ENCODE data around the gene DUSP7.

Gene DUSP7

DNA sequence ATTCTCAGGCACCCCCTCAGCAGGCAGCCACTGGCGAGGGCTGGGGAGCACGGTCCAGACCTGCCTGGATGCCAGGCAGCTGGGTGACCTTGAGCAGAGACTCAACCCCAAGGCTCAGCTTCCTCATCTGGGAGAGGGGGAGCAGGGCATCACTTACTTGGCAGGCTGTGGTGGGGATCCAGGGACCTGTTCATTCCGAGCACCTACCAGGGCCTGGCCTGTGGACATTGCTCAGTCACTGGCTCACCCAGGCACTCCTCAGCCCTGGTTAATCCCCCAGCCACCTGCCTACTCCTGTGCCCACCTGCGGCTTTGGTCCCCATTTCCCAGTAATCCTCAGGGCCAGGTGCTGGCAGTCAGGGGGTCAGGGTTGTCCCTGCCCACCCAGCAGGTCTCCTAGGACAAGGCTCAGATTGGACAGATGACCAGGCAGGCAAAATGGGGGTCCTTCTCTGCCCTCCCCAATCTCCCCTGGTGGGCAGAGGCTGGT is 51.4 kb downstream of the DUSP7 start:
- DNase-seq, result no peak

- no peak for DNase-seq
Observed at GRCh38 chr3:52004163-52004787, 52.1 kb downstream of the DUSP7 start.

DNA sequence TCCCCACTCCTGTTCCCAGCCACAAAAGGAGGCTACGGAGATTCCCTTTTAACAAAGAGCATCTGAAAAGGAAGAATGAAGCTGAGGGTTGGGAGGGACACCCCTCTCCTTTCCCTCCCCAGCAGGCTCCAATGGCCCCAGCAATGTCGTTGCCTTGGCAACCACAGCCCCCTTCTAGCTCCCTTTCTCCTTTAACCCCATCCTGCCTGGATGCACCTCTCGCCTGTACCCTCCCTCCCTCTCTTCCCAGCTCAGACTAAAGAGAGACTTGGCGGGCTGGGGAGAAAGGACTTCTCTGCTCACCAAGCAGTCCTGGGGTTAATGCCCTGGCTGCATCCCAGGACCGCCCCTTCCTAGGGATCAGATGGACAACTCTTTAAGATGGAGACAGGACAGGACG is 53.6 kb downstream of the DUSP7 start:
- DNase-seq, result no peak

GRCh38 chr3:52001443-52001974 is 54.9 kb downstream of the DUSP7 start:
- DNase-seq, result peak; percentile 65 to 84 (median 75)

DNA sequence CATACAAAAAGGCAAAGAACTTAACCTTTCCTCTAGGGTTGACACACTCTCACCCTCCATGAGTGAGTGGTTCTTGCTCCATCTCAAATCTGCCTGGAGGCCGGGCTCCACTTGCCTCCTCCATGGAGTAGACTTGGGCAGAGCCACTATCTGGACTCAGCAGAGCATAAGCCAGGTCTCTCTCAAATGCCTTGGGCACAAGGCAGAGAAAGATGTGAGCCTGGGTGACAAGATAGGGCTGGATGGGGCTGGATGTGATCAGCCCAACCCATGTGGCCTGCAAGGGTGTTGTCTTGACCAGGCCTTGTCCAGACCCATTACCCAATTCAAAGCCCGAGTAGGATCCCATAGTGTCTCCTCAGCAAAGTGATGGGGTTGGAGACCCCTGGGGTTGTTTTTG is 56.5 kb downstream of the DUSP7 start:
- no peak for DNase-seq
